ENCODE results near the gene CLINT1.
"Not testable (repeated sequence)": the region's sequence is repeated elsewhere in the genome, so short reads cannot be mapped to it uniquely, and the experiment has no call there.

Gene CLINT1

GRCh38 chr5:157892974-157893373, 34.0 kb upstream of the CLINT1 start:
- TF ChIP-seq CTCF (conservative IDR thresholded peaks at IDR 0.05; ENCODE audit: low read depth, low read length), result no peak
- no peak overlapping the region for H3K4me3 ChIP-seq (ENCODE audit: low read length)
- DNase-seq (ENCODE audit: low read depth), result no peak

- H3K4me3 ChIP-seq (ENCODE audit: low read length), result no peak overlapping the region
- TF ChIP-seq CTCF (conservative IDR thresholded peaks at IDR 0.05; ENCODE audit: low read depth, low read length), result no peak
- no peak for DNase-seq (ENCODE audit: low read depth)
These were observed 32.1 kb upstream of the CLINT1 start for GRCh38 chr5:157890836-157891597.

- no peak for TF ChIP-seq CTCF (conservative IDR thresholded peaks at IDR 0.05; ENCODE audit: low read depth, low read length)
- no peak for DNase-seq (ENCODE audit: low read depth)
- H3K4me3 ChIP-seq (ENCODE audit: low read length), result no peak overlapping the region
These were observed 30.0 kb upstream of the CLINT1 start for GRCh38 chr5:157888814-157889532.

- no peak for DNase-seq (ENCODE audit: low read depth)
- H3K4me3 ChIP-seq (ENCODE audit: low read length), result no peak overlapping the region
- no peak for TF ChIP-seq CTCF (conservative IDR thresholded peaks at IDR 0.05; ENCODE audit: low read depth, low read length)
These were observed 27.9 kb upstream of the CLINT1 start for GRCh38 chr5:157886796-157887380.

- H3K4me3 ChIP-seq (ENCODE audit: low read length); DNase-seq (ENCODE audit: low read depth): not testable (repeated sequence)
These were observed 26.1 kb upstream of the CLINT1 start for GRCh38 chr5:157885051-157885450.

GRCh38 chr5:157881498-157881897, 22.6 kb upstream of the CLINT1 start:
- not testable (repeated sequence) for H3K4me3 ChIP-seq (ENCODE audit: low read length); DNase-seq (ENCODE audit: low read depth)

GRCh38 chr5:157877821-157878220, 18.9 kb upstream of the CLINT1 start:
- TF ChIP-seq CTCF (conservative IDR thresholded peaks at IDR 0.05; ENCODE audit: low read depth, low read length), result no peak
- no peak overlapping the region for H3K4me3 ChIP-seq (ENCODE audit: low read length)
- no peak for DNase-seq (ENCODE audit: low read depth)

GRCh38 chr5:157874861-157875260, 15.9 kb upstream of the CLINT1 start:
- no peak for DNase-seq (ENCODE audit: low read depth)
- H3K4me3 ChIP-seq (ENCODE audit: low read length), result no peak overlapping the region
- no peak for TF ChIP-seq CTCF (conservative IDR thresholded peaks at IDR 0.05; ENCODE audit: low read depth, low read length)

Measured in retinal pigment epithelial cell (primary cell).